Fibroblast of mammary gland (primary cell): Measurements from ENCODE around the gene BAIAP2.

Experiments used
- DNase-seq: peaks from one replicate; pipeline ENCODE4 v3.0.0-alpha.2; 2010; ENCODE audit warnings: low read depth
- H3K4me3 ChIP-seq: 2 replicates; pipeline ENCODE4 v1.5.1; 2011; ENCODE audit warnings: low read depth, mild to moderate bottlenecking, low read length, moderate library complexity; ENCODE audit not compliant: control insufficient read depth
- CTCF ChIP-seq: conservative IDR thresholded peaks from 2 replicates; pipeline ENCODE4 v1.5.1; 2011; ENCODE audit warnings: low read depth, low read length, inconsistent platforms; ENCODE audit not compliant: control insufficient read depth, insufficient read depth

Gene BAIAP2

GRCh38 chr17:81123052-81124048 lies 88.4 kb downstream of the BAIAP2 start:
- no peak for DNase-seq
- TF ChIP-seq CTCF, result no peak
- no peak overlapping the region for H3K4me3 ChIP-seq

GRCh38 chr17:81124377-81124776 lies 89.4 kb downstream of the BAIAP2 start:
- H3K4me3 ChIP-seq, result no peak overlapping the region
- no peak for TF ChIP-seq CTCF
- DNase-seq, result no peak

- TF ChIP-seq CTCF, result no peak
- DNase-seq, result no peak
- H3K4me3 ChIP-seq, result no peak overlapping the region
These were observed 90.7 kb downstream of the BAIAP2 start for GRCh38 chr17:81125573-81126081.

- H3K4me3 ChIP-seq, result no peak overlapping the region
- TF ChIP-seq CTCF, result no peak
- DNase-seq, result no peak
These were observed 91.6 kb downstream of the BAIAP2 start for GRCh38 chr17:81126281-81127132.

- no peak for DNase-seq
- TF ChIP-seq CTCF, result no peak
- H3K4me3 ChIP-seq, result no peak overlapping the region
These were observed 92.1 kb downstream of the BAIAP2 start for GRCh38 chr17:81127133-81127455.

- no peak overlapping the region for H3K4me3 ChIP-seq
- no peak for DNase-seq
- TF ChIP-seq CTCF, result no peak
These were observed 92.7 kb downstream of the BAIAP2 start for GRCh38 chr17:81127526-81128177.
